GOT3 (cell line): Measurements from ENCODE around the gene METTL14.

ENCODE experiments used
- DNase-seq: peaks from one replicate; lab custom pipeline; 2025; ENCODE audit warnings: mixed read lengths; lab: John Stamatoyannopoulos, UW

Gene METTL14

DNA sequence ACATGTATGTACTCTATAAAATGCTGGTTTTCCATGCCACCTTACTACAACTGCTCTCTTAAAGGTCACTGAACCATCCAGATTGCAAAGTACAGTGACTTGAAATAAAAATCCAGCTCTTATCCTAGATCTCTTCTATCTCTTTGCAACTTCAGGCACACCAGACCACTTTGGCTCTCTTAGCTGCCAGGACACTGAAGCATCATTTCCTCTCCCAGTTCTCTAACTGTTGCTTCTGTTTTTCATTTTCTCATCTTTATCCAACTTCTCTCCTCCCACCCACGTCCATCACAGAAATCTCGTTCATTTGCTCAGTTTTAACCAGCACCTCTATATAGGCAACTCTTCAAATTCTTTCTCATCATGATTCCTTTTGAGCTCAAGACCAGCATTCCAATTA lies 74.3 kb downstream of the METTL14 start:
- DNase-seq = no peak

- DNase-seq = no peak
Measured at GRCh38 chr4:118760092-118760491, 74.9 kb downstream of the METTL14 start.

DNA sequence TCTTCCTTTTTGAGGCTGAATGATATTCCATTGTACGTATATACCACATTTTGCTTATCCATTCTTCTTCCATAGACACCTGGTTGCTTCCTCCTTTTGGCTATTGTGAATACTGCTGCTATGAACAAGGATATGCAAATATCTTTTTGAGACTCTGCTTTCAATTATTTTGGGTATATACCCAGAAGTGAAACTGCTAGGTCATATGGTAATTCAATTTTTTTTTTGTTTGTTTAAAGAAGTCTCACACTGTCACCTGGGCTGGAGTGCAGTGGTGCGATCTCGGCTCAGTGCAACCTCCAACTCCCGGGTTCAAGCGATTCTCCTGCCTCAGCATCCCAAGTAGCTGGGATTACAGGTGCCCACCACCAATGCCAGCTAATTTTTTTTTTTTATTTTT lies 75.3 kb downstream of the METTL14 start:
- no peak for DNase-seq

DNA sequence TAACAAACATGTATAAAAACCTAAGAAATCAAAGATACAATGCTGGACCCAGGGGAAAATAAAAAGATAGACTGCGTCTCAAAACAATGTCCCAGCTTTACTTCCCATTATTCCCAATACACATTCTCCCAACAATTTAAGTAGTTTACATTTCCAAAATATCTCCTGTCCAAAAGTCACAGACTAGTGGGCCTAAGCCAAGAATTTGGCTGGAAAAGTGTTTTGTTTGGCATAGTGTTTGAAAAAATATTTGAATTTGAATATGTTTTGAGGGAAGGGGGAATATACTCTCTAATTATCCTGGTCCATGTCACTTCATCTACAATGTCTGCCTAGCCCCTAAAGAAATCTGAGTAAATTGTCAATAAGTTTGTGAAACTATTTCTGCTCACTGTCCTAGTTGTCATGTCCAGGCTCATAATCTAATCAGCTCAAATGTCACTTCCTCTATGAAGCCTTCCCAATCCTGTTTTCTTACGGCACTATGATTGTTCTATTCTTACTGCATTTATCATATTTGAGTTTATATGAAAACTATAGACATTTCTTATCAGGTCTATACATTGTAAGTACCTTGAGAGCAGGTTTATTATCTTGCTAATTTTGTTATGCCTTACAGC lies 76.3 kb downstream of the METTL14 start:
- no peak for DNase-seq

DNA sequence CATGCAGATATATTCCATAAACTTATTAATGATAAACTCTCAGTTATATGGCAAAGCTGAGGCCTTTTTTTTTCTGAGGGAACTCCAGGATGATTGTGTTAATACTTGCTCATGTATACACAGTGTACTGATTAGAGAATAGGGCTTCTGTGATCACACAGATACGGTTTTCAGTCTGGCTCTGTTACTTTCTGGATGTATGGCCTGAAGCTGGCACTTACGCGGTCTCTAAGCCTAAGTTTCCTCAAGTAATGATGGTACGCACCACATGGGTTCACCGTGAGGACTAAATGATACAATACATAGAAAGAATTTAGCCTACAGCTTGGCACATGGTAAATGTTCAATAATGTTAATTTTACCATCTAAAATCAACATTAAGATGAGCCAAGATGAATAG lies 77.0 kb downstream of the METTL14 start:
- no peak for DNase-seq

GRCh38 chr4:118762730-118763477 lies 77.7 kb downstream of the METTL14 start:
- no peak for DNase-seq
